Nephron progenitor cell (in vitro differentiated cells): Measurements from ENCODE around the gene APLP2.
A peak's percentile ranks its signal among the peaks of the same experiment; 100 is the strongest.

ENCODE experiments used
- DNase-seq: peaks from one replicate; pipeline ENCODE4 v3.0.0; 2021
- H3K27ac Mint-ChIP-seq: 2 replicates; pipeline ENCODE4 v1.8.0; 2021; ENCODE audit warnings: mild to moderate bottlenecking, moderate library complexity, mixed read lengths
- H3K27me3 Mint-ChIP-seq: 2 replicates; pipeline ENCODE4 v1.8.0; 2021; ENCODE audit warnings: mild to moderate bottlenecking, low read depth, mixed read lengths; ENCODE audit not compliant: poor library complexity
- H3K36me3 Mint-ChIP-seq: 2 replicates; pipeline ENCODE4 v1.8.0; 2021; ENCODE audit warnings: low read depth, mixed read lengths
- H3K4me1 Mint-ChIP-seq: 2 replicates; pipeline ENCODE4 v1.8.0; 2021; ENCODE audit warnings: mixed read lengths
- H3K4me3 Mint-ChIP-seq: 2 replicates; pipeline ENCODE4 v1.8.0; 2021; ENCODE audit warnings: mild to moderate bottlenecking, moderate library complexity, mixed read lengths
- H3K9me3 Mint-ChIP-seq: 2 replicates; pipeline ENCODE4 v1.8.0; 2021; ENCODE audit warnings: mild to moderate bottlenecking, moderate library complexity, mixed read lengths
- CTCF ChIP-seq: fragments of 200-600 bp; sonication (generic); IDR thresholded peaks from 2 replicates; pipeline ENCODE4 v1.5.0; 2021; ENCODE audit warnings: antibody characterized with exemption

The APLP2 gene

GRCh38 chr11:130146796-130147195 lies 77.1 kb downstream of the APLP2 start:
- no peak overlapping the region for H3K27ac Mint-ChIP-seq

GRCh38 chr11:130148796-130149326 lies 79.2 kb downstream of the APLP2 start:
- H3K4me3 Mint-ChIP-seq = no peak overlapping the region
- TF ChIP-seq CTCF = no peak
- peaks cover 56% of the 10 kb centered on the region for H3K36me3 Mint-ChIP-seq
- peaks cover 50% of the 10 kb centered on the region for H3K4me1 Mint-ChIP-seq
- H3K9me3 Mint-ChIP-seq = no peaks in the 10 kb centered on the region
- H3K27ac Mint-ChIP-seq = peak overlapping the region; percentile 66
- no peak for DNase-seq
- peaks cover 4% of the 10 kb centered on the region for H3K27me3 Mint-ChIP-seq

More at GRCh38 chr11:130146796-130147195, 77.1 kb downstream of the APLP2 start:
- H3K9me3 Mint-ChIP-seq = no peaks in the 10 kb centered on the region
- H3K4me3 Mint-ChIP-seq = no peak overlapping the region
- H3K27me3 Mint-ChIP-seq = no peaks in the 10 kb centered on the region
- no peak for TF ChIP-seq CTCF
- peaks cover 69% of the 10 kb centered on the region for H3K36me3 Mint-ChIP-seq
- DNase-seq = no peak
- peaks cover 58% of the 10 kb centered on the region for H3K4me1 Mint-ChIP-seq

GRCh38 chr11:130150790-130151189 lies 81.1 kb downstream of the APLP2 start:
- Mint-ChIP-seq H3K36me3 (peaks cover 39% of the 10 kb centered on the region), H3K27me3 (peaks cover 4% of the 10 kb centered on the region), H3K9me3 (no peaks in the 10 kb centered on the region), H3K4me3 (no peak overlapping the region), H3K4me1 (peaks cover 32% of the 10 kb centered on the region), H3K27ac (no peak overlapping the region)
- no peak for DNase-seq
- no peak for TF ChIP-seq CTCF

GRCh38 chr11:130151196-130151595 lies 81.5 kb downstream of the APLP2 start:
- peaks cover 39% of the 10 kb centered on the region for H3K36me3 Mint-ChIP-seq
- H3K27ac Mint-ChIP-seq = no peak overlapping the region
- no peak for TF ChIP-seq CTCF
- H3K4me3 Mint-ChIP-seq = no peak overlapping the region
- peaks cover 4% of the 10 kb centered on the region for H3K27me3 Mint-ChIP-seq
- H3K4me1 Mint-ChIP-seq = peaks cover 29% of the 10 kb centered on the region
- no peak for DNase-seq
- no peaks in the 10 kb centered on the region for H3K9me3 Mint-ChIP-seq

- Mint-ChIP-seq H3K27ac (no peak overlapping the region), H3K4me1 (peaks cover 20% of the 10 kb centered on the region), H3K27me3 (peaks cover 50% of the 10 kb centered on the region), H3K4me3 (no peak overlapping the region), H3K36me3 (peaks cover under 1% of the 10 kb centered on the region), H3K9me3 (no peaks in the 10 kb centered on the region)
- no peak for DNase-seq
- TF ChIP-seq CTCF = no peak
Observed at GRCh38 chr11:130156108-130157022, 86.7 kb downstream of the APLP2 start.
